Tibial nerve (tissue), 4 donors: ENCODE measurements around the gene LGI1.
"Not testable (repeated sequence)": the region's sequence is repeated elsewhere in the genome, so short reads cannot be mapped to it uniquely, and the experiment has no call there.

Source experiments
- EP300 ChIP-seq, 2 donors: sonication (generic); formaldehyde crosslinking; IDR thresholded peaks; one replicate each; pipeline ENCODE4 v1.6.1; 2017; ENCODE audit warnings: antibody characterized with exemption in 2 of 2, mild to moderate bottlenecking in 1 of 2
- POLR2A ChIP-seq, 2 donors: fragments of 450-650 bp; IDR thresholded peaks; one replicate each; pipeline ENCODE4 v1.6.1; 2017; ENCODE audit warnings: antibody characterized with exemption in 2 of 2, mild to moderate bottlenecking in 2 of 2, moderate library complexity in 2 of 2
- TF ChIP-seq, protein P1 (sequence below), 5 experiments: fragments of 200-600 bp in 3 of 5; fragments of 450-650 bp in 2 of 5; sonication (generic) in 3 of 5; IDR thresholded peaks; one replicate each; pipeline ENCODE4 v1.5.1; 2016 to 2019; ENCODE audit warnings: antibody characterized with exemption in 5 of 5, mild to moderate bottlenecking in 3 of 5, moderate library complexity in 2 of 5

DNA sequence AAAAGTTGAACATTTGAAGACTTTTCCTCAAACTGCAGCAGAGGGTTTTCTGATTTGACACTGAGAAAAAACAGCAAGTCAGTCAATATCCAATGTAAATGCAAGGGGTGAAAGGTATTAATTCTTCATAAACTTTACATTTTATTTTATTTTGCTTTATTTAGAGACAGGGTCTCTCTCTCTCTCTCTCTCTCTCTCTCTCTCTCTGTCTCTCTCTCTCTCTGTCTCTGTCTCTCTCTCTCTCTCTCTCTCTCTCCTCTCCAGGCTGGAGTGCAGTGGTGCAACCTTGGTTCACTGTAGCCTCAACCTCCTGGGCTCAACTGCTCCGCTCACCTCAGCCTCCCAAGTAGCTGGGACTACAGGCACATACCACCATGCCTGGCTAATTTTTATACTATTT is 73.3 kb downstream of the LGI1 start:
- TF ChIP-seq, protein P1, sequence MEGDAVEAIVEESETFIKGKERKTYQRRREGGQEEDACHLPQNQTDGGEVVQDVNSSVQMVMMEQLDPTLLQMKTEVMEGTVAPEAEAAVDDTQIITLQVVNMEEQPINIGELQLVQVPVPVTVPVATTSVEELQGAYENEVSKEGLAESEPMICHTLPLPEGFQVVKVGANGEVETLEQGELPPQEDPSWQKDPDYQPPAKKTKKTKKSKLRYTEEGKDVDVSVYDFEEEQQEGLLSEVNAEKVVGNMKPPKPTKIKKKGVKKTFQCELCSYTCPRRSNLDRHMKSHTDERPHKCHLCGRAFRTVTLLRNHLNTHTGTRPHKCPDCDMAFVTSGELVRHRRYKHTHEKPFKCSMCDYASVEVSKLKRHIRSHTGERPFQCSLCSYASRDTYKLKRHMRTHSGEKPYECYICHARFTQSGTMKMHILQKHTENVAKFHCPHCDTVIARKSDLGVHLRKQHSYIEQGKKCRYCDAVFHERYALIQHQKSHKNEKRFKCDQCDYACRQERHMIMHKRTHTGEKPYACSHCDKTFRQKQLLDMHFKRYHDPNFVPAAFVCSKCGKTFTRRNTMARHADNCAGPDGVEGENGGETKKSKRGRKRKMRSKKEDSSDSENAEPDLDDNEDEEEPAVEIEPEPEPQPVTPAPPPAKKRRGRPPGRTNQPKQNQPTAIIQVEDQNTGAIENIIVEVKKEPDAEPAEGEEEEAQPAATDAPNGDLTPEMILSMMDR (IDR thresholded peaks at IDR 0.05): not testable (repeated sequence)
- not testable (repeated sequence) for TF ChIP-seq POLR2A, EP300 (IDR thresholded peaks at IDR 0.05)
